Heart right ventricle (tissue), 16 donors: Measurements from ENCODE around the gene ANKRD45. TPM values are rescaled to one million over a fixed set of nuclear protein-coding genes. Genes with fewer than 3 reads are reported as not detected.
"Not testable (repeated sequence)": the region's sequence is repeated elsewhere in the genome, so short reads cannot be mapped to it uniquely, and the experiment has no call there.

Source experiments
- ATAC-seq, 8 donors: fragments of 200-7000 bp; cut with Tn5 transposase; one replicate each; pipeline ENCODE4 v1.9.1; 2020; ENCODE audit warnings: mild to moderate bottlenecking in 8 of 8, moderate library complexity in 8 of 8, moderate number of reproducible peaks in 1 of 8
- DNase-seq, 2 donors: peaks; one replicate each; pipeline ENCODE4 v3.0.0-alpha.2; 2020
- H3K27ac ChIP-seq, 10 donors: fragments of 200-600 bp; sonication (generic) in 2 of 10; one replicate each; pipeline versions ENCODE4 v1.5.0 to v1.8.0; 2020 to 2022; ENCODE audit warnings: mild to moderate bottlenecking in 3 of 10
- H3K27me3 ChIP-seq, 7 donors: fragments of 200-600 bp; one replicate each; pipeline ENCODE4 v1.8.0; 2021 to 2022; ENCODE audit warnings: mild to moderate bottlenecking in 2 of 7
- H3K36me3 ChIP-seq, 9 donors: fragments of 200-600 bp; sonication (generic) in 1 of 9; one replicate each; pipeline versions ENCODE4 v1.5.0 to v1.8.0; 2020 to 2022; ENCODE audit warnings: mild to moderate bottlenecking in 2 of 9
- H3K4me1 ChIP-seq, 9 donors: fragments of 200-600 bp; sonication (generic) in 1 of 9; one replicate each; pipeline versions ENCODE4 v1.5.0 to v1.8.0; 2020 to 2022; ENCODE audit warnings: mild to moderate bottlenecking in 4 of 9
- H3K4me3 ChIP-seq, 10 donors: fragments of 200-600 bp; sonication (generic) in 2 of 10; one replicate each; pipeline versions ENCODE4 v1.5.0 to v1.8.0; 2020 to 2022; ENCODE audit warnings: mild to moderate bottlenecking in 7 of 10, moderate library complexity in 2 of 10
- H3K9me3 ChIP-seq, 11 donors: fragments of 200-600 bp in 10 of 11; sonication (generic) in 2 of 11; one replicate each; pipeline versions ENCODE4 v1.5.0 to v1.8.0; 2013 to 2022; ENCODE audit warnings: mild to moderate bottlenecking in 2 of 11, control low read depth in 1 of 11, moderate library complexity in 1 of 11
- whole genome bisulfite sequencing, 2 donors: extraction: QIAGEN DNeasy Blood & Tissue Kit; methylation state at CpG; one replicate each; pipeline ENCODE4 v1.1.7; 2013; ENCODE audit warnings: inconsistent platforms in 1 of 2; 5-methylcytosine and 5-hydroxymethylcytosine counted together
- intact Hi-C, 10 donors: fragments of 100-400 bp; cut with DNase I; formaldehyde crosslinking; loops; one replicate each; pipeline versions ENCODE4 v1.11.1 to v1.14.2; 2022
- polyA plus RNA-seq, 2 donors: library from polyadenylated mRNA; stranded (reverse); fragments of 200-250 nt; gene quantifications; one replicate each; pipeline ENCODE4 v1.2.3, GENCODE V29; 2013
- total RNA-seq, 10 donors: library from RNA; stranded (reverse); fragmentation: NEBNext Ultra II Directional in 3 of 10; extraction: Animal tissue kit (Norgen Biotek cat#: 25700) in 3 of 10; gene quantifications; one replicate each; pipeline versions ENCODE4 v1.2.1 to v1.2.4, GENCODE V29; 2021 to 2023
- TF ChIP-seq, protein P1 (sequence below), 9 donors: fragments of 200-600 bp; sonication (generic) in 2 of 9; IDR thresholded peaks; one replicate each; pipeline versions ENCODE4 v1.5.0 to v1.8.0; 2021 to 2022; ENCODE audit warnings: antibody characterized with exemption in 9 of 9, mild to moderate bottlenecking in 5 of 9, moderate library complexity in 1 of 9
- donor health status: Arrhythmogenic right ventricular cardiomyopathy.
- donor health status: ischemic (EF 13 %, LVEDD 7.1; RV severe dilation, severe dysfunction).
- donor health status: healthy with polysubstance abuse.
- donor health status: DM: no; HTN: yes; CAD: no.
- donor health status: DM: no; HTN: no; CAD: no.
- donor health status: ischemic (EF 25% LVEDD 6.9; RV normal size, moderate dysfunction).
- donor health status: ischemic (EF 25% LVEDD 5.7; RV mildly dilated, moderate dysfunction).
- donor health status: healthy.
- donor health status: DM: yes; HTN: yes; CAD: no.
- donor health status: Ischemic cardiomyopathy.
- donor health status: ischemic (EF 35%, LVEDD 5.7; RV mildly dilated, moderate dysfunction).
- donor health status: nonischemic (EF 11% LVEDD 7.7; RV severe dilation, severe dysfunction).
- donor health status: DM: yes; HTN: yes; CAD: no.
- donor health status: PGD.
- donor health status: ischemic (EF 29% LVEDD 5.4; RV normal size, mild dysfunction).
- donor health status: nonischemic (EF 23%, LVEDD 6.1; RV moderate dilation, normal function).

The ANKRD45 gene
- total and polyA plus RNA-seq, 12 donors = 0.10 to 0.57 (median 0.28) TPM; not detected in 5

DNA sequence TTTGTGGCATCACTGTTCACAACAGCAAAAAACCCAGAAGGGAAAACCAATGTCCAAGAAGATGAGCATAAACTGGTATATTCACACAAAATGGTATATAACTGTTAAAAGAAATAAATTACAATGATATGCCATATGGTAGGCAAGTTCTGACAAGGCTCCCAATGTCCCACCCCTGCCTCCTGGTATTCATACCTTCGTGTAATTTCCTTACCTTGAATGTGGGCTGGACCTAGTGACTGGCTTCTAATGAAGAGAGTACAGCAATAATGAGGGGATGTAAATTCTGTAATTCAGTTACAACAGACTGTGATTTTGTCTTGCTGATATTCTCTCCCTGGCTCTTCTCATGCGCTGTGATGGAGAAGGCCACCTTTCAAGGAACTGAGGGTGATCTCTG is 9.3 kb downstream of the ANKRD45 start:
- DNase-seq (no peak), ATAC-seq (no peak)
- Histone ChIP-seq H3K27ac (no peak overlapping the region), H3K9me3 (peaks cover 0 to 11% (median 0%) of the 10 kb centered on the region in 11 donors), H3K4me1 (no peaks in the 10 kb centered on the region), H3K27me3 (no peaks in the 10 kb centered on the region), H3K36me3 (no peaks in the 10 kb centered on the region), H3K4me3 (no peak overlapping the region)
- 91 to 95% methylated on average over 2 of the region's 2 CpGs for WGBS, 2 donors
- TF ChIP-seq, protein P1, sequence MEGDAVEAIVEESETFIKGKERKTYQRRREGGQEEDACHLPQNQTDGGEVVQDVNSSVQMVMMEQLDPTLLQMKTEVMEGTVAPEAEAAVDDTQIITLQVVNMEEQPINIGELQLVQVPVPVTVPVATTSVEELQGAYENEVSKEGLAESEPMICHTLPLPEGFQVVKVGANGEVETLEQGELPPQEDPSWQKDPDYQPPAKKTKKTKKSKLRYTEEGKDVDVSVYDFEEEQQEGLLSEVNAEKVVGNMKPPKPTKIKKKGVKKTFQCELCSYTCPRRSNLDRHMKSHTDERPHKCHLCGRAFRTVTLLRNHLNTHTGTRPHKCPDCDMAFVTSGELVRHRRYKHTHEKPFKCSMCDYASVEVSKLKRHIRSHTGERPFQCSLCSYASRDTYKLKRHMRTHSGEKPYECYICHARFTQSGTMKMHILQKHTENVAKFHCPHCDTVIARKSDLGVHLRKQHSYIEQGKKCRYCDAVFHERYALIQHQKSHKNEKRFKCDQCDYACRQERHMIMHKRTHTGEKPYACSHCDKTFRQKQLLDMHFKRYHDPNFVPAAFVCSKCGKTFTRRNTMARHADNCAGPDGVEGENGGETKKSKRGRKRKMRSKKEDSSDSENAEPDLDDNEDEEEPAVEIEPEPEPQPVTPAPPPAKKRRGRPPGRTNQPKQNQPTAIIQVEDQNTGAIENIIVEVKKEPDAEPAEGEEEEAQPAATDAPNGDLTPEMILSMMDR (IDR thresholded peaks at IDR 0.05) = no peak
- intact Hi-C loops = no loop called here

DNA sequence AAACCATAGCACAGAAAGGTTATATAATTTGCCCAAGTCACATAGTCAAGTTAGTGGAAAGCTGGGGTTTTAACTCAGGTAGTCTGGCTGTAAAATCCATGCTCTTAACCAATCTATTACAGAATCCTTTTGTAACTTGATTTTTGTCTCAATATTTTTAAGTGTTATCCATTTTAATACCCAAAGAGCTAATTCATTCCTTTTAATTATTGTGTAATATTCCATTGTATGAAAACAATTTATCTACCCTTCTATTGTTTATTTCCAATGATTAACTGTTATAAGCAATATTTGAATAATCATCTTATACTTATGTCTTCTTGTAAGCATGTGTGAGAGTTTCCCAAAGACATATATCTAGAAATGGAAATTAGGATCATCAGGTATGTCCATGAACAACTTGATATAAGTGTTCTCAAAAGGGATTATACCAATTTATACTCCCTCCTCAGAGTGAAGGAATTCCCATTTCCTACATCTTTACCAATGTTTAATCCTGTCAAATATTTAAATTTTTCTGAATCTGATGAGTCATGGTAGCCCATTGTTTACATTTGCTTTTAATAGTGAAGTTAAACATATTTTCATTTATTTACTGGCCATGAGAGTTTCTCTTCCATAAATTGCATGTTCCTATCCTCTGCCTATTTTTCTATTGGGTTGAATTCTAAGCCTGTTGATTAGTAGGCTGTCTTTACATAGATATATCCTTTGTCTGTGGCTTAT is 20.6 kb downstream of the ANKRD45 start:
- peaks cover 0 to 20% (median 0%) of the 10 kb centered on the region in 11 donors for H3K9me3 ChIP-seq
- no peaks in the 10 kb centered on the region for H3K36me3 ChIP-seq
- H3K4me1 ChIP-seq = no peaks in the 10 kb centered on the region
- no peaks in the 10 kb centered on the region for H3K27me3 ChIP-seq
- DNase-seq (no peak), ATAC-seq (no peak)
- TF ChIP-seq, protein P1 (IDR thresholded peaks at IDR 0.05) = no peak
- intact Hi-C loops = no loop called here
- H3K27ac ChIP-seq = no peak overlapping the region
- H3K4me3 ChIP-seq = no peak overlapping the region

DNA sequence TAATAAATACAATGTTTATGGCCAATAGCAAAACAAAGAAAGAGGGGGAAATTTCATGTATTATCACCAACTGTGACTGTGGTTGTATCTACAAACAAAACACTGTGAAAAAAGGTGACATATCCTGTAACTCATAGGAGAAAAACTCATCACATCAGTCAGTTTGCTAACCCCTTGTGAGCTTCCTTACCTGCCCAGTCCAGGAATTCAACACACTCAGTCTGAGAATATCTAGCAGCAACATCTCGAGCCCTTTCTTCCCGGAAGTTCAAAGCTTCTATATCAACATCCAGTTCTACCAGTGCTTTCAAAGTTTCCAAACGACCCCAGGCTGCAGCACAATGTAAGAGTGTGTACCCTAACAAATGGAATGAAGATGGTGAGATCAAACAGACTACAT is 23.0 kb downstream of the ANKRD45 start:
- ATAC-seq (no peak), DNase-seq (no peak)
- WGBS, 2 donors = 60 to 70% methylated on average over 3 of the region's 3 CpGs
- no peak overlapping the region for H3K27ac ChIP-seq
- no peak overlapping the region for H3K4me3 ChIP-seq
- intact Hi-C loops = no loop called here
- H3K36me3 ChIP-seq = no peaks in the 10 kb centered on the region
- H3K4me1 ChIP-seq = no peaks in the 10 kb centered on the region
- TF ChIP-seq, protein P1 (IDR thresholded peaks at IDR 0.05) = no peak
- H3K27me3 ChIP-seq = no peaks in the 10 kb centered on the region
- peaks cover 0 to 9% (median 0%) of the 10 kb centered on the region in 11 donors for H3K9me3 ChIP-seq

DNA sequence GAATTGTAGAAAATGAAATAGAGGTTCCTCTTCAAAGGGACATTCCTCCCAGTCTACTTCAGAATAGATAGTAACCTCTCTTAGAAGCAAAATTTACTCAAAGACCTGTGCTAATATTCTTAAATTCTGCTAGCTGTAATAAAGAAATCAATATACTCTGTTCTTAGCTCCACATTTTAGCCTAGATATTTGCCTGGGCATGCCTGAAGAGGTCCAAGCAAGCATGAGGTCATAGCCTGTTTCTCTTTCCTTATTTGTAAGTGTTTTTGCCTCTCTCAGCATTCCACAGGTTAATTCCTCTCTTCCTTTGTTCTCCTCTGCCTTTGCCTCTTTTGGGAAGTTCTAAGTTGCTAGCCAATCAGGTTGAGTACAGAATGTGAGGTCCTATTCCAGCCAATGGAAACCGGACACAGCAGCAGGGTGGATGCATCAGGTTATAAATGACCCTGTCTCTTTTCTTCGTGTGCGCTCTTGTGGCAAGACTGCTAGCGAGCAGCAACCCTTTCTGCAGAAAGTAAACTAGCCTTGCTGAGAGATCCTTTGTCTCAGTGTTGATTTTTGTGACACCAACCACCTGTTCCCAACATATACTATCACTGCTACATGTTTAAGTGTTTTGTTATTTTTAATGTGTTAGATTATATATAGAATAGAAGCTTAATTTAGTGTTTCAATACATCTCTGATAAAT is 27.1 kb downstream of the ANKRD45 start:
- H3K27me3 ChIP-seq, ATAC-seq, H3K9me3 ChIP-seq, DNase-seq, H3K36me3 ChIP-seq, H3K27ac ChIP-seq, intact Hi-C loops, H3K4me3 ChIP-seq: not testable (repeated sequence)
- H3K4me1 ChIP-seq = peaks cover 0 to 10% (median 0%) of the 10 kb centered on the region in 9 donors
- WGBS, 2 donors = 91 to 94% methylated on average over 4 of the region's 4 CpGs

DNA sequence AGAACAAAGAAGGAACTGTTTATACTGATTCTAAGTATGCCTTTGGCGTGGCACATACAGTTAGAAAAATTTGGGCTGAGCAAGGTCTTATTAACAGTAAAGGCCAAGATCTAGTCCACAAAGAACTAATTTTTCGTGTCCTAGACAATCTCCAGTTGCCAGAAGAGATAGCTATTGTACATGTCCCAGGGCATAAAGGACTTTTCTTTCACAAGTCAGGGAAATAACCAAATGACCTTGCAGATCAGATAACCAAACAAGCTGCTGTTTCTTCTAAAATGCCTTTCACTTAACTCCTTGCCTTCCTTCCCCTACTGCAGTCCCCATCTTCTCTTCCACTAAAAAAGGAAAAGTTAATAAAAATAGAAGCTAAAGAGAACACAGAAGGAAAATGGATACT is 30.5 kb downstream of the ANKRD45 start:
- Histone ChIP-seq H3K36me3 (no peaks in the 10 kb centered on the region), H3K9me3 (peaks cover 0 to 12% (median 0%) of the 10 kb centered on the region in 11 donors), H3K4me1 (peaks cover 0 to 10% (median 0%) of the 10 kb centered on the region in 9 donors), H3K27ac (no peak overlapping the region), H3K27me3 (no peaks in the 10 kb centered on the region), H3K4me3 (no peak overlapping the region)
- DNase-seq = no peak
- TF ChIP-seq, protein P1 (IDR thresholded peaks at IDR 0.05) = no peak
- intact Hi-C loops = no loop called here
- 26 to 42% methylated on average over 2 of the region's 2 CpGs for WGBS, 2 donors
- ATAC-seq = no peak
